SIG-M5 treated with dmso at 0.1 percent for 504 hours (cell line): ENCODE results near the gene FILIP1L.

Experiments used
- DNase-seq: peaks from one replicate; lab custom pipeline; 2025; ENCODE audit not compliant: unreplicated experiment; lab: John Stamatoyannopoulos, UW

Gene FILIP1L

GRCh38 chr3:99873269-99874102, 240.8 kb downstream of the FILIP1L start:
- no peak for DNase-seq

DNA sequence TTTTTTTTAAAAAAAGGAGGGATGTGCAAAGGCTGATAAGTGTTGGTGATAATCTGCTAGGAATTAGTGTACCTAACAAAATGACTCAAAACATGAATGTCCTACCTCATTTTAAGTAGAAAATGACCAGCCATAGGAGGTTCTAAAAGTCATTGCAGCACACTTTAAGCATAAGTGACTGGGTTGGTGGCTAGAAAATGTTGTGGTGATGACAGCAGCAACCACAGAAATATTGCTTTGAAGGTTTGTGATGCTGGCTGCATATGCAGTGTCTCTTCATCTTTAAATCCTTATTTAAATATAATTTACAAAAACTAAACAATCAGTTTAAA, 241.4 kb downstream of the FILIP1L start:
- DNase-seq, result no peak

GRCh38 chr3:99871231-99872045, 242.9 kb downstream of the FILIP1L start:
- no peak for DNase-seq

DNA sequence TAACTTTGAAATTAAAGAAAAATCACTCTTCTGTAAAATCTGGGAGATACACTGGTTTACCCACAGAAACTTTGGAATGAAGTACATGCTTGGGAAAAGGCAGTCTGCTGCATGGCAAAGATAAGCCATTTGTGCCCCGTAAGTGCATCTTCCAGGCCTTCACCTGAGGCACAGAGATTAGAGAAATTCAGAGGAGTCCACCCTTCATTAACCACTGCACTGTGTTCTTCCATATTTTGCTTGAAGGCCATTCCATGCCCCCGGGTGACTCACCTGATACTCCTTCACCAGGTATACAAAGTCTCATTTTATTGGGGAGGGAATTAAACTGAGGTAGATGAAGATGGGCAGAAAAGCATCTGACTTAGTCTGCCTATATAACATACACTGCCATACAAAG, 243.6 kb downstream of the FILIP1L start:
- DNase-seq, result no peak

- DNase-seq, result no peak
These were observed 244.7 kb downstream of the FILIP1L start for GRCh38 chr3:99869621-99870020.

DNA sequence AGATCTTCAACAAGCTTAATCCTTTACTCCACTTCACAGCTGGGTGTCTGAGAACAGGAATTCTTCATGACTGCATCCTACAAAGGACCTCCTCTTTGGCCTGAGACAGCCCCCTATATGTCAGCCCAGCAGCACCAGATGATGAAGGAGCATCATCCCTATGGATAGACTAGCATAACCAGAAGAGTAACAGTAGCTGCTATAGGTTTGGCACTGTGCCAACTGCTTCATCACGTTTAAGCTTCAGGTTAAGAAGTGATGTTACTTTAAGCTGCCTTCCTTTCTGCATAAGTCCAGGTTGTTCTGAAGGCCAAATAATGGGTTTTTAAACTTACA, 246.0 kb downstream of the FILIP1L start:
- no peak for DNase-seq

- no peak for DNase-seq
These were observed 246.5 kb downstream of the FILIP1L start for GRCh38 chr3:99867594-99868310.

- no peak for DNase-seq
These were observed 248.0 kb downstream of the FILIP1L start for GRCh38 chr3:99866261-99866761.

GRCh38 chr3:99865321-99865720, 249.0 kb downstream of the FILIP1L start:
- DNase-seq, result no peak

- no peak for DNase-seq
These were observed 250.0 kb downstream of the FILIP1L start for GRCh38 chr3:99864289-99864688.

DNA sequence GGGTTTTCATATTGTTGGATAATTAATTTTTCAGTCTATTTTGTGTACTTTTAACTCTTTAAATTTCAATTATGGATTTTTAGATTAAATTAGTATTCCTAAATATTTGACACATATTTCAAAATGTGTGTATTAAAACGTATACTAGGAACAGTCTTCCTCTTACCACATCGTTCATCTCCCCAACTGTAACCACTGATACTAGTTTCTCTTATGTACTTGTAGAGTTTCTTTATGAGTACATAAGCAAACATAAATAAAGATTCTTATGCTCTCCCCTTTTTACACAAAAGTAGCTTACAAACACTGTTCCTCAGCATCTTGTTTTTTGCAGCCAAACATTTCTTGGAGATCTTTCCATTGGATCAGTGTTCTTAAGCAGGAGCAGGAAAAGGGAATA, 250.7 kb downstream of the FILIP1L start:
- no peak for DNase-seq

- no peak for DNase-seq
These were observed 251.3 kb downstream of the FILIP1L start for GRCh38 chr3:99863002-99863401.

DNA sequence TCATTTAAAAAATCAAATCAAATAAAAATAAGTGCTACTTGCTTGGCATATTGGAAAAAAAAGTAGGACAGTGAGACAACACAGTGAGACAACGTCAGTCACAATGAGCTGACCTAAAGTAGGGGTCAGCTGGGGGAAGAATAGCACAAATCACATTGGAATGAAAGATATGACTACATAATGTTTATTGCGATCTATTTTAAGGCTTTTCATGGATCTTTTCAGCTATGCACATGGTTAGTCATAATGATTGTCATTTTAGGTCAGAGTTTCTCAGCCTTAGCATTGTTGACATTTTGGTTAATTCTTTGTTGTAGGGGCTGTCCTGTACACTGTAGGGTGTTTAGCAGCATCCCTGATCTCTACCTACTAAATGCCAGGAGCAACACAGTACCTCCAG, 252.1 kb downstream of the FILIP1L start:
- no peak for DNase-seq

GRCh38 chr3:99861216-99861615, 253.1 kb downstream of the FILIP1L start:
- DNase-seq, result no peak

DNA sequence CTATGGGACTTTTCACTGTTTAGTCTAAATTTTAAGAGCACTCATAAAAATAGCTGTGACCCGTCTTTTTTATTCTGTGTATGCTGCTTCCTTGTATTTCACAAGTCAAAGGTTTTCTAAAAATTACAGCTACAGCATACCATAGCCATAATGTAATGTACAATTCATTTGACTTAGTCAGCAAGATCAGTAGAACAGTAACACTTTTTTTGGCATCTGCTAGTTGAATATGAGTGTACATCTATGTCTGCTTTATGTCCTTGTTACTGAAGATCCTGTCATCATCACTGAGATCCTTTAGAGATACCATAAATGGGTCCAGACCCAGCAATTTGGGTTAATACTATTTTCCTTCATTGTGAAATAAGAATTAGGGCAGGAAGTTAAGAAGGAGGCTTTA, 254.5 kb downstream of the FILIP1L start:
- no peak for DNase-seq

GRCh38 chr3:99858469-99858868, 255.8 kb downstream of the FILIP1L start:
- DNase-seq, result no peak

DNA sequence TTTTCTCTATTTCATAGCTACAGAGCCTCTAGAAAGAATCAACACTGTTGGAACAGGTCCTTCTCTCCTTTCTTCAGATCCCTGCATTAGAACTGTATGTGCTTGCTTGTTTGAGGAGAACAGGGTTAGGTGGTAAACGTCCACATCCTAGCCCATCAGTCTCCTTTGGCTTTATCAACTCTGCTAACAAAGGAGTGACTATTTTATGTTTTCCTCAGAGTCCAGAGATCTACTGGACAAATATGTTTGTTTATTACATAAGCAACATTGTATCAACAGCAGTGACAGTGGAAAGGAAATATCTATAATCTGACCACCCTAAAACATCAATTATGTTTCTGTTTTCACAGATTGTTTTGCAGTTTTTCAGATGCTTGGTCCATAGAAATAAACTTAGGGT, 257.0 kb downstream of the FILIP1L start:
- DNase-seq, result no peak

GRCh38 chr3:99856437-99857220, 257.7 kb downstream of the FILIP1L start:
- no peak for DNase-seq

DNA sequence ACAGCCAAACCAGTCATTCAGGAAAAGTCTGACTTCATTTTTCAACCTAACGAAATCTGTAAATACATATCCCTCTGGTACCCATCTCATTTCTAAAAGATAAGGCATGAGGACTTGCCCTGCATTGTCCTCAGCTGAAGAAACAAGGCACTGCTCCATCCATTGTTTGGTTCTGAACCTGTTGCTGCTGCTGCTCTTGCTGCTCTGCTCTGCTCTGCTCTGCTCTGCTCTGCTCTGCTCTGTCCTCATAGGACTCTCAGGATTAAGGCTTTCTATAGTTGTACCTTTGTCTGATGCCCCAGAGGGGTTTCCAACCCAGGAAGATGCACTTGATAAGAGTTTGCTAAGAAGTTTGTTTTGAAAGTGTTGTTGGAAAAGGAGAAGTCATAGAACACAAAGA, 258.4 kb downstream of the FILIP1L start:
- DNase-seq, result no peak

DNA sequence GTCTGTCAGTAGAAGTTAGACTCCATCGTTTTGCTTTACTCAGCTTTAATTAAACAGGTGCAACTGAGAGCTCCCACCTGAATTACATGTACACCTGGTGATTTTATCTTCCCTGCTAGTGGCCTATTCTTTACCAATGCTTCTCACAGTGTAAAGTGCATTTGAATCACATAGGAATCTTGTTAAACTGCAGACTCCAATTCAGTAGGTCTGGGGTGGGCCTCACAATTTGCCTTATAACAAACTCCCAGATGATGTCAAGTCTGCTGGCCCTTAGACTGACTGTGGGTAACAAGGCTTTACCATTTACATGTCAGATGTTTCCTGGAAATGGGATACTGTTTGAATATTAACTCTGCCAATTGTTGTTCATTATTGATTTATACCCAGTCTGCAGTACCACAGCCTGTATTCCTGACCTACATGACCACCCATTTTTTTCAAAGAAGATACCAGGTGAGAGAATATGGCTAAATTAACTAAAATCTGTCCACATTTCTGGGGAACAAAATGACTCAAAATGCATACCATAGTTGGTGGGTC, 259.5 kb downstream of the FILIP1L start:
- DNase-seq, result no peak

DNA sequence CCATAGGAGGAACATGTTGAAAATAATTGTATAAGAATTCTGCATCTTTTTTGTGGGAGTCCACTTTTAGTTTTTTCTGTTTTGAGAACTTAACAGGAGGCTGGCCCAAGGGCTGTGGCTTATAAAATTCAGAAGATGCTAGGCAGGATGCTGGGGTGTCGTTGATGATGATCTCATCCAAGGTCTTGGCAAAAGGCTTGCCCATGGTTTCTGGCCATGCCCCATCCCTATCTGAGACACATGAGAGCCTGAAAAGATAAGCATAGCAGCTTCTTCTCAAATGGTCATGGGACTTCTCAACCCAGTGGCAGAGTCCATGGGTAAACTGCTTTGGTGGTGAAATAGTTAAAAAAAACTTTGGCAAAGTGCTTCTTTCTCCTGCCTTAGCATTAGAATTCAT, 261.4 kb downstream of the FILIP1L start:
- no peak for DNase-seq
